H9 (cell line): ENCODE measurements around the gene PIK3CG. TPM values are rescaled to one million over a fixed set of nuclear protein-coding genes. Genes with fewer than 3 reads are reported as not detected.

ENCODE experiments used
- DNase-seq: peaks from one replicate; pipeline ENCODE4 v3.0.0-alpha.2; 2017
- H2AFZ ChIP-seq: one replicate; pipeline ENCODE4 v1.6.1; 2013; ENCODE audit warnings: mild to moderate bottlenecking, low read length, control low read depth, moderate library complexity
- H2AK5ac ChIP-seq: 2 replicates; pipeline ENCODE4 v1.6.1; 2013; ENCODE audit warnings: low read length, control low read depth, mixed read lengths; ENCODE audit not compliant: insufficient read length
- H2BK120ac ChIP-seq: one replicate; pipeline ENCODE4 v1.6.1; 2013; ENCODE audit warnings: low read depth, mild to moderate bottlenecking, low read length, control low read depth, inconsistent platforms; ENCODE audit not compliant: poor library complexity, severe bottlenecking
- H2BK12ac ChIP-seq: 2 replicates; pipeline ENCODE4 v1.6.1; 2013; ENCODE audit warnings: low read length, control low read depth, mixed read lengths, low read depth; ENCODE audit not compliant: insufficient read length
- H2BK15ac ChIP-seq: 2 replicates; pipeline ENCODE4 v1.6.1; 2013; ENCODE audit warnings: low read depth, low read length, control low read depth
- H2BK20ac ChIP-seq: one replicate; pipeline ENCODE4 v1.6.1; 2013; ENCODE audit warnings: low read depth, mild to moderate bottlenecking, low read length, control low read depth, inconsistent platforms; ENCODE audit not compliant: poor library complexity, severe bottlenecking
- H2BK5ac ChIP-seq: 2 replicates; pipeline ENCODE4 v1.6.1; 2013; ENCODE audit warnings: low read length, control low read depth, mixed read lengths; ENCODE audit not compliant: insufficient read length
- H3K14ac ChIP-seq: 2 replicates; pipeline ENCODE4 v1.6.1; 2013; ENCODE audit warnings: low read length, control low read depth; ENCODE audit not compliant: insufficient read depth
- H3K18ac ChIP-seq: 2 replicates; pipeline ENCODE4 v1.6.1; 2013; ENCODE audit warnings: low read depth, mild to moderate bottlenecking, mixed read lengths, low read length, control low read depth; ENCODE audit not compliant: insufficient read length
- H3K23ac ChIP-seq: 2 replicates; pipeline ENCODE4 v1.6.1; 2013; ENCODE audit warnings: low read length, control low read depth, mixed read lengths, low read depth; ENCODE audit not compliant: insufficient read length
- H3K23me2 ChIP-seq: 2 replicates; pipeline ENCODE4 v1.6.1; 2013; ENCODE audit warnings: low read depth, mild to moderate bottlenecking, mixed read lengths, low read length, control low read depth; ENCODE audit not compliant: insufficient read length, poor library complexity, severe bottlenecking
- H3K27ac ChIP-seq: 2 replicates; pipeline ENCODE4 v1.5.1; 2013; ENCODE audit warnings: low read length, control low read depth, mixed read lengths, low read depth; ENCODE audit not compliant: insufficient read length
- H3K27me3 ChIP-seq: 2 replicates; pipeline ENCODE4 v1.6.1; 2013; ENCODE audit warnings: low read length, control low read depth, inconsistent platforms; ENCODE audit not compliant: insufficient read depth
- H3K4ac ChIP-seq: 2 replicates; pipeline ENCODE4 v1.6.1; 2013; ENCODE audit warnings: low read depth, mild to moderate bottlenecking, control low read depth, inconsistent platforms, low read length, moderate library complexity
- H3K4me1 ChIP-seq: 2 replicates; pipeline ENCODE4 v1.6.1; 2013; ENCODE audit warnings: low read length, control low read depth, inconsistent platforms; ENCODE audit not compliant: insufficient read depth
- H3K4me2 ChIP-seq: 2 replicates; pipeline ENCODE4 v1.6.1; 2013; ENCODE audit warnings: low read length, control low read depth, mixed read lengths; ENCODE audit not compliant: insufficient read length, insufficient read depth
- H3K56ac ChIP-seq: 2 replicates; pipeline ENCODE4 v1.6.1; 2013; ENCODE audit warnings: low read depth, mild to moderate bottlenecking, mixed read lengths, low read length, control low read depth; ENCODE audit not compliant: insufficient read length
- H3K79me1 ChIP-seq: 2 replicates; pipeline ENCODE4 v1.6.1; 2013; ENCODE audit warnings: low read depth, mild to moderate bottlenecking, moderate library complexity, low read length, control low read depth, inconsistent platforms; ENCODE audit not compliant: insufficient read depth, poor library complexity, severe bottlenecking
- H3K79me2 ChIP-seq: 2 replicates; pipeline ENCODE4 v1.6.1; 2013; ENCODE audit warnings: low read length, control low read depth, inconsistent platforms; ENCODE audit not compliant: insufficient read depth
- H3K9ac ChIP-seq: 2 replicates; pipeline ENCODE4 v1.6.1; 2013; ENCODE audit warnings: low read length, control low read depth, mixed read lengths; ENCODE audit not compliant: insufficient read length; ENCODE audit errors: extremely low read depth
- H3K9me3 ChIP-seq: one replicate; pipeline ENCODE4 v1.6.1; 2013; ENCODE audit warnings: low read depth, low read length, inconsistent platforms; ENCODE audit not compliant: control insufficient read depth
- H3T11ph ChIP-seq: one replicate; pipeline ENCODE4 v1.6.1; 2013; ENCODE audit warnings: mild to moderate bottlenecking, low read length, control low read depth, inconsistent platforms
- H4K20me1 ChIP-seq: one replicate; pipeline ENCODE4 v1.6.1; 2013; ENCODE audit not compliant: control insufficient read depth, insufficient read length, insufficient read depth
- H4K5ac ChIP-seq: 2 replicates; pipeline ENCODE4 v1.6.1; 2013; ENCODE audit warnings: low read depth, mild to moderate bottlenecking, mixed read lengths, low read length, control low read depth; ENCODE audit not compliant: insufficient read length
- H4K8ac ChIP-seq: replicated peaks from 2 replicates; pipeline ENCODE4 v1.6.1; 2013; ENCODE audit warnings: low read length, control low read depth, mixed read lengths, low read depth; ENCODE audit not compliant: insufficient read length
- H4K91ac ChIP-seq: 2 replicates; pipeline ENCODE4 v1.6.1; 2013; ENCODE audit warnings: low read depth, mild to moderate bottlenecking, moderate library complexity, mixed read lengths, low read length, control low read depth; ENCODE audit not compliant: insufficient read length
- H3K27ac Mint-ChIP-seq, 3 experiments: 2 replicates in 2 of 3; 3 replicates in 1 of 3; pipeline ENCODE4 v1.8.0; 2020 to 2021; ENCODE audit warnings: mixed read lengths in 3 of 3, mild to moderate bottlenecking in 1 of 3, moderate library complexity in 1 of 3
- H3K27me3 Mint-ChIP-seq: 2 replicates; pipeline ENCODE4 v1.8.0; 2021; ENCODE audit warnings: low read depth, mild to moderate bottlenecking, moderate library complexity, mixed read lengths
- H3K36me3 Mint-ChIP-seq, 3 experiments: 2 replicates in 2 of 3; 3 replicates in 1 of 3; pipeline ENCODE4 v1.8.0; 2020 to 2021; ENCODE audit warnings: low read depth in 3 of 3, mixed read lengths in 3 of 3; ENCODE audit not compliant: insufficient read depth in 1 of 3
- H3K4me1 Mint-ChIP-seq, 2 experiments: 2 replicates each; pipeline ENCODE4 v1.8.0; 2020; ENCODE audit warnings: mixed read lengths in 2 of 2
- H3K4me3 Mint-ChIP-seq, 2 experiments: 2 replicates in 1 of 2; 3 replicates in 1 of 2; pipeline ENCODE4 v1.8.0; 2020 to 2021; ENCODE audit warnings: mild to moderate bottlenecking in 2 of 2, mixed read lengths in 2 of 2, moderate library complexity in 1 of 2
- H3K9me3 Mint-ChIP-seq, 2 experiments: 2 replicates in 1 of 2; 3 replicates in 1 of 2; pipeline ENCODE4 v1.8.0; 2020; ENCODE audit warnings: mild to moderate bottlenecking in 2 of 2, mixed read lengths in 2 of 2, moderate library complexity in 1 of 2
- WGBS: extraction: QIAGEN DNeasy Blood & Tissue Kit; methylation state at CpG from one replicate; pipeline ENCODE4 v1.1.7; 2013; ENCODE audit warnings: missing lambda C conversion rate, low lambda C conversion rate, mixed read lengths; ENCODE audit not compliant: insufficient read length; ENCODE audit errors: extremely low coverage; 5-methylcytosine and 5-hydroxymethylcytosine counted together
- total RNA-seq: library from RNA; stranded (reverse); gene quantifications from 2 replicates; pipeline ENCODE4 v1.2.1, GENCODE V29; 2021
- TF ChIP-seq, protein P1 (sequence below): fragments of 200-600 bp; sonication (generic); conservative IDR thresholded peaks from 3 replicates; pipeline ENCODE4 v1.8.0; 2021; ENCODE audit warnings: antibody characterized with exemption, mild to moderate bottlenecking

PIK3CG gene
- total RNA-seq, 1 experiment from 2014 or later: not detected

DNA sequence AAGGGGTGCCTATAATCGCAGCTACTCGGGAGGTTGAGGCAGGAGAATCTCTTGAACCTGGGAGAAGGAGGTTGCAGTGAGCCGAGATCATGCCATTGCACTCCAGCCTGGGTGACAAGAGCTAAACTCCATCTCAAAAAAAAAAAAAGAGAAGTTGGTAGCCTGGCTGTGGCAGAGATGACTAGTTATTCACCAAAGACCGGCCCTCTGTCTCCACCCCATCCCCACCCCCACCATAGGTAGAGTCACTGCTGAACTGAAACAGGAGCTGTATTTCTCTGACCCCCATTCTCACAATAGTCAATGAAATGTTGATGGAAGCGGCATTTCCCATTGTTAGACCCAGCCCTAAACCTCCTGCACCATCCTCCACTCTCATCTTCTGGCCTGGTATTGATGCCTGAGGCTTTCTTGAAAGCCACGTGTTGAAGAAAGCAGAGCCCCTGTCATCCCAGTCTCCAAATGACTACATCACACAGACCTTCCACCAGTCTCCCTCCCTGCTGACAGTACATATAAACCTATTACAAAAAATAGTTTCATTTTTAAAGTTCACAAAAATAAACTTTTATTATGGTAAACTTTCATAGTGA lies 9.4 kb upstream of the PIK3CG start:
- no peak overlapping the region for H2BK12ac ChIP-seq
- Mint-ChIP-seq H3K4me3 (no peak overlapping the region), H3K9me3 (peaks cover 0 to 2% of the 10 kb centered on the region in 2 experiments; a peak in 2 of 5 replicates), H3K27ac (no peak overlapping the region), H3K4me1 (peaks cover 4% of the 10 kb centered on the region in 2 experiments; a peak in 2 of 4 replicates), H3K36me3 (no peaks in the 10 kb centered on the region), H3K27me3 (no peaks in the 10 kb centered on the region)
- no peak overlapping the region for H2BK20ac ChIP-seq
- no peak overlapping the region for H4K5ac ChIP-seq
- H2AK5ac ChIP-seq: no peak overlapping the region
- H3K79me2 ChIP-seq: no peaks in the 10 kb centered on the region
- H3K23ac ChIP-seq: no peak overlapping the region
- DNase-seq: no peak
- whole genome bisulfite sequencing: no CpG with 5 or more reads among the region's 6 CpGs
- H4K8ac ChIP-seq: no peak overlapping the region
- H3K4me2 ChIP-seq: no peak overlapping the region
- no peak overlapping the region for H3K4ac ChIP-seq
- no peaks in the 10 kb centered on the region for H3K27me3 ChIP-seq
- no peaks in the 10 kb centered on the region for H3K4me1 ChIP-seq
- H3K9ac ChIP-seq: no peak overlapping the region
- H3K23me2 ChIP-seq: no peaks in the 10 kb centered on the region
- no peak overlapping the region for H3K18ac ChIP-seq
- H3K56ac ChIP-seq: no peak overlapping the region
- no peak overlapping the region for H3K27ac ChIP-seq
- no peak overlapping the region for H3T11ph ChIP-seq
- H4K91ac ChIP-seq: no peak overlapping the region
- no peaks in the 10 kb centered on the region for H3K9me3 ChIP-seq
- H2AFZ ChIP-seq: no peak overlapping the region
- TF ChIP-seq, protein P1, sequence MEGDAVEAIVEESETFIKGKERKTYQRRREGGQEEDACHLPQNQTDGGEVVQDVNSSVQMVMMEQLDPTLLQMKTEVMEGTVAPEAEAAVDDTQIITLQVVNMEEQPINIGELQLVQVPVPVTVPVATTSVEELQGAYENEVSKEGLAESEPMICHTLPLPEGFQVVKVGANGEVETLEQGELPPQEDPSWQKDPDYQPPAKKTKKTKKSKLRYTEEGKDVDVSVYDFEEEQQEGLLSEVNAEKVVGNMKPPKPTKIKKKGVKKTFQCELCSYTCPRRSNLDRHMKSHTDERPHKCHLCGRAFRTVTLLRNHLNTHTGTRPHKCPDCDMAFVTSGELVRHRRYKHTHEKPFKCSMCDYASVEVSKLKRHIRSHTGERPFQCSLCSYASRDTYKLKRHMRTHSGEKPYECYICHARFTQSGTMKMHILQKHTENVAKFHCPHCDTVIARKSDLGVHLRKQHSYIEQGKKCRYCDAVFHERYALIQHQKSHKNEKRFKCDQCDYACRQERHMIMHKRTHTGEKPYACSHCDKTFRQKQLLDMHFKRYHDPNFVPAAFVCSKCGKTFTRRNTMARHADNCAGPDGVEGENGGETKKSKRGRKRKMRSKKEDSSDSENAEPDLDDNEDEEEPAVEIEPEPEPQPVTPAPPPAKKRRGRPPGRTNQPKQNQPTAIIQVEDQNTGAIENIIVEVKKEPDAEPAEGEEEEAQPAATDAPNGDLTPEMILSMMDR: no peak
- H3K14ac ChIP-seq: no peak overlapping the region
- H2BK15ac ChIP-seq: no peak overlapping the region
- H4K20me1 ChIP-seq: no peaks in the 10 kb centered on the region
- no peaks in the 10 kb centered on the region for H3K79me1 ChIP-seq
- H2BK5ac ChIP-seq: no peak overlapping the region
- no peak overlapping the region for H2BK120ac ChIP-seq
